Skeletal muscle satellite cell (primary cell): ENCODE data around the gene RAE1.
"Not testable (repeated sequence)": the region's sequence is repeated elsewhere in the genome, so short reads cannot be mapped to it uniquely, and the experiment has no call there.

ENCODE experiments used
- H3K27me3 ChIP-seq: 2 replicates; pipeline ENCODE4 v1.7.0; 2013; ENCODE audit warnings: low read length; ENCODE audit not compliant: control insufficient read depth, insufficient read depth
- H3K36me3 ChIP-seq: 2 replicates; pipeline ENCODE4 v1.7.0; 2013; ENCODE audit warnings: mild to moderate bottlenecking, control low read depth, low read length; ENCODE audit not compliant: insufficient read depth
- H3K4me1 ChIP-seq: 2 replicates; pipeline ENCODE4 v1.7.0; 2013; ENCODE audit warnings: low read length; ENCODE audit not compliant: control insufficient read depth, insufficient read depth
- H3K4me2 ChIP-seq: 2 replicates; pipeline ENCODE4 v1.7.0; 2013; ENCODE audit warnings: mild to moderate bottlenecking, low read length
- H3K4me3 ChIP-seq: 2 replicates; pipeline ENCODE4 v1.7.0; 2013; ENCODE audit warnings: low read length
- H3K9ac ChIP-seq: 2 replicates; pipeline ENCODE4 v1.7.0; 2013; ENCODE audit warnings: mild to moderate bottlenecking, low read depth, low read length, moderate library complexity
- H3K9me3 ChIP-seq: replicated peaks from 2 replicates; pipeline ENCODE4 v1.7.0; 2013; ENCODE audit warnings: mild to moderate bottlenecking, control low read depth, low read length

Gene RAE1

GRCh38 chr20:57329608-57330221, 21.3 kb upstream of the RAE1 start, which contains the start of gene SPO11:
Gene SPO11, plus strand, starts transcription at chr20:57329803. Its CDS starts 65 bp downstream, at chr20:57329868.
- H3K4me2 ChIP-seq, result no peak within 1 kb of the TSS
- no peak within 1 kb of the TSS for H3K9ac ChIP-seq
- H3K4me3 ChIP-seq, result no peak within 1 kb of the TSS
- no peaks in the 10 kb centered on the region for H3K4me1 ChIP-seq
- no peaks in the 10 kb centered on the region for H3K36me3 ChIP-seq
- no peaks in the 10 kb centered on the region for H3K9me3 ChIP-seq
- H3K27me3 ChIP-seq, result peaks cover 36% of the 10 kb centered on the region

DNA sequence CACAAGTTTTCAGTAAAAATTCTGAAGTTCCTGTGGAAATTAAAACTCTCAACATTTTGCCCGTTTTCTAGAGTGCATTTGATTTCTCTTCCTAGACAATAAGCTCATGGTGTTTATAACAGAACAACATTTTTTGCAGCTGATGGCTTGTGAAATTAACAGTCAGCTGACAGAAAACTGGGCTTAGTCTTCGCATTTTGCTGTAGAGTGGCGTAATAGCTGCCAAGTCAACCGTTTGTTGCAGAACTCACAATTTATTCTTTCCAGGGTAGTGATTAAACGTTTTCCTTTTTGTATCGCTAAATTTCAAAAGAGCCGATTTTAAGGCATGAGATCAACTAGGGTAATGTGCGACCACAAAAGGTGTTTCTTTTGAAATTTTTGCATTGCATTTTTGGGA, 20.1 kb upstream of the RAE1 start:
- Histone ChIP-seq H3K9me3 (no peaks in the 10 kb centered on the region), H3K4me3 (no peak overlapping the region), H3K27me3 (peaks cover 40% of the 10 kb centered on the region), H3K4me1 (no peaks in the 10 kb centered on the region), H3K4me2 (no peak overlapping the region), H3K36me3 (no peaks in the 10 kb centered on the region), H3K9ac (no peak overlapping the region)

DNA sequence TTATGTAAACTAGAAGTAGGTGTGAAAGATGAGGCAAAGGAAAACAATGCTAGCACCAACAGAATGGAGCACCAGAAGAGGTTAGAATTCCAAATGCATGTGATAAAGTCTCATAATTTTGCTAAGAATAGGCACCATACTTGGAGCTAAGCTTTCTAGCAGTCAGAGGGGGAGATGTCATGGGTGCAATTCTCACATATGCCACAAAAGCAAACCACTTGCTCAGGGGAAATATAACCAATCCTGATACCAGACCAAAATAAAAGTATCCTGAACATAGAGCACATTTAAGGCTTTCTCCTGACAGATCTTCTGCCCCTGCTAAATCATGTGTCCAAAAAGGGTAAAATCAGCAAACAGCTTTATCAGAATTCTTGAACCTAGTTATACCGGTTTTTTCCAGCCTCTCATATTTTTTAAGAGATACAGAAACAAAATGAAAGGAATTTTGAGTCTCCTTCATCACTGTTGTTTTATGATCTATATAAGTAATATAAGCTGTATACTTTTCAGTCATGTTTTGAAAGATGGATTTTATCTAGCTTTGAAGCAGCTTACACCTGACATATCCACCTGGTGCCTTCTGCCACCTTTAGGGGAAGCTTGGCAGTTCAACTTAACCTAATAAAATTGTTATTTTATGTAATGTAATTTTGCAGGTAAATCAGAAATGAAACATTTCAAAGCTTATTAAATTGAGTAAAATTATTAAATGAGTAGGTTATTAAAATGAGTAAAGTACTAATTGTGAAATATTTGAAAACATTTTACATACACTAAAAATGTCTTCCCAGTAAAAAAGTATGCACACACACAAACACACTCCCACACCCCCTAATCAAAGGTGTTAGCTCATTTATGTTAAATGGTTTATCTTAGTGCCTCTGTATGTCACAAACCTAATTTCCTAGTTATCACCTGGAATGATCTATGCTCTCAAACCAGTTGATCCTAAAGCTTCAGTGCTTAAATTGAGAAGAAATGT, 18.7 kb upstream of the RAE1 start:
- Histone ChIP-seq H3K4me3 (no peak overlapping the region), H3K9ac (no peak overlapping the region), H3K36me3 (no peaks in the 10 kb centered on the region), H3K27me3 (peaks cover 49% of the 10 kb centered on the region), H3K4me2 (no peak overlapping the region), H3K4me1 (no peaks in the 10 kb centered on the region), H3K9me3 (no peaks in the 10 kb centered on the region)

DNA sequence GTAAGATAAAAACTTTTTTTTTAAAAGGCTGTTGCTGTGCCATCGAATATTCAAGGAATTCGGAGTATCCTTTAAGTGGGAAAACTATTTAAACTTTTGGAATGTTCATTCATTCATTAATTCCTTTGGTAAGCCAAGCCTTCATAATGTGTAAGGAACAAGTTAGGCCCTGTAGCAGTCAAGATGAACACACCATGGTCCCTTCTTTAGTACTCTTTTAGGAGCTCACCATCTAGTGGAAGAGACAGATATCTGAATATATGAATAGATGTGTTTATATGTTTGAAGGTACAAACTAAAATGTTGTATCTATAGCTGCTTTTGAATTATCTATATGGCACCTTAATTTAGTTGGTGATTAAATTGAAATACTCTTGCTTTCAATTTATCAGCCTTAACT, 15.7 kb upstream of the RAE1 start:
- no peak overlapping the region for H3K9ac ChIP-seq
- H3K36me3 ChIP-seq, result no peaks in the 10 kb centered on the region
- no peaks in the 10 kb centered on the region for H3K4me1 ChIP-seq
- H3K9me3 ChIP-seq, result no peaks in the 10 kb centered on the region
- H3K4me2 ChIP-seq, result no peak overlapping the region
- H3K27me3 ChIP-seq, result peaks cover 52% of the 10 kb centered on the region
- no peak overlapping the region for H3K4me3 ChIP-seq

GRCh38 chr20:57341663-57342062, 9.4 kb upstream of the RAE1 start:
- Histone ChIP-seq H3K9me3 (no peaks in the 10 kb centered on the region), H3K9ac (no peak overlapping the region), H3K4me3 (no peak overlapping the region), H3K27me3 (peaks cover 35% of the 10 kb centered on the region), H3K4me2 (no peak overlapping the region), H3K36me3 (no peaks in the 10 kb centered on the region), H3K4me1 (no peaks in the 10 kb centered on the region)

DNA sequence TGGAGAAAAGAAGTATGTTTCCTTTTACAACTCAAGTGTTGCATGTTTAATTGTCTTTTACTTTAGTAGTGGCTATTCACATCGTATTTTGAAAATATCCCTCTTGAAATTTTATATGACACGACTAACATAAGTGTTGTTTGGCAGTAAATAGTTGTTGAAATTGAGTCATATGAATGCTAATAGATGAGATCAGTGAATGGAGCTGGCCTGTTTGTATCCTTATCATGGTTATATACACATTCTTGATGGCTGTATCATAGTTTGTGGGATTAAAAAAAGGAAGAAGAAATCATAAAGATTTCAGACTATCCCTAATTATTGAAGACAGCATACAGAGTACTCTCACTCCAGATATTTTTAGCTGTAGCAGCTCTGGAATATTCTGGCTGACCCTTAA, 8.2 kb upstream of the RAE1 start:
- H3K36me3 ChIP-seq, result no peaks in the 10 kb centered on the region
- no peaks in the 10 kb centered on the region for H3K4me1 ChIP-seq
- peaks cover 32% of the 10 kb centered on the region for H3K27me3 ChIP-seq
- H3K9ac ChIP-seq, result no peak overlapping the region
- H3K9me3 ChIP-seq, result no peaks in the 10 kb centered on the region
- H3K4me3 ChIP-seq, result no peak overlapping the region
- H3K4me2 ChIP-seq, result no peak overlapping the region

DNA sequence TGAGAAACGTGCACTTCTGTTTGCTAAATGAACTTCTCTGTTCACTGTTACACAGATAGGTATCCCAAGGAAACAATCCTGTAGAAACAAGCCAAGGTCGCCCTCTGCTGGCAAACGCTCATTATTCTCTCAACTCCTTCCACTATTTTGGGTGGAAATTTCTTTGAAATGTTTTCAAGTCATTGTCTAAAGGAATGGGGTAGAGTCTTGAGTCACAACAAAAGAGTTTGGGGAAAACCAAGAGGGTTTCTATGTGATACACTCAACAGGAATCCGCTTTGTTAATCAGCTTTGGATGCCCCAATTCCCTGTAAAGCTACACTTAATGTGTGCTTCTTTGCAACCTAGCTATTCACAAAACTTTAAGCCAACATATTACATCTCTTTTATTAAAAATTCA, 4.6 kb upstream of the RAE1 start:
- no peaks in the 10 kb centered on the region for H3K36me3 ChIP-seq
- H3K9me3 ChIP-seq, result no peaks in the 10 kb centered on the region
- H3K9ac ChIP-seq, result no peak overlapping the region
- H3K4me2 ChIP-seq, result no peak overlapping the region
- peaks cover 7% of the 10 kb centered on the region for H3K4me1 ChIP-seq
- peaks cover 18% of the 10 kb centered on the region for H3K27me3 ChIP-seq
- no peak overlapping the region for H3K4me3 ChIP-seq

GRCh38 chr20:57347393-57347792, 3.7 kb upstream of the RAE1 start:
- Histone ChIP-seq H3K4me3 (no peak overlapping the region), H3K4me1 (peaks cover 14% of the 10 kb centered on the region), H3K27me3 (peaks cover 9% of the 10 kb centered on the region), H3K36me3 (no peaks in the 10 kb centered on the region), H3K9me3 (no peaks in the 10 kb centered on the region), H3K4me2 (no peak overlapping the region), H3K9ac (no peak overlapping the region)

GRCh38 chr20:57348200-57348921, 2.7 kb upstream of the RAE1 start:
- not testable (repeated sequence) for H3K36me3 ChIP-seq, H3K9me3 ChIP-seq, H3K4me3 ChIP-seq, H3K9ac ChIP-seq, H3K27me3 ChIP-seq, H3K4me2 ChIP-seq
- H3K4me1 ChIP-seq, result peaks cover 15% of the 10 kb centered on the region

- H3K4me2 ChIP-seq, H3K9me3 ChIP-seq, H3K27me3 ChIP-seq, H3K9ac ChIP-seq, H3K4me3 ChIP-seq: not testable (repeated sequence)
- peaks cover 12% of the 10 kb centered on the region for H3K36me3 ChIP-seq
- peaks cover 15% of the 10 kb centered on the region for H3K4me1 ChIP-seq
These were observed 2.0 kb upstream of the RAE1 start for GRCh38 chr20:57348922-57349574.

DNA sequence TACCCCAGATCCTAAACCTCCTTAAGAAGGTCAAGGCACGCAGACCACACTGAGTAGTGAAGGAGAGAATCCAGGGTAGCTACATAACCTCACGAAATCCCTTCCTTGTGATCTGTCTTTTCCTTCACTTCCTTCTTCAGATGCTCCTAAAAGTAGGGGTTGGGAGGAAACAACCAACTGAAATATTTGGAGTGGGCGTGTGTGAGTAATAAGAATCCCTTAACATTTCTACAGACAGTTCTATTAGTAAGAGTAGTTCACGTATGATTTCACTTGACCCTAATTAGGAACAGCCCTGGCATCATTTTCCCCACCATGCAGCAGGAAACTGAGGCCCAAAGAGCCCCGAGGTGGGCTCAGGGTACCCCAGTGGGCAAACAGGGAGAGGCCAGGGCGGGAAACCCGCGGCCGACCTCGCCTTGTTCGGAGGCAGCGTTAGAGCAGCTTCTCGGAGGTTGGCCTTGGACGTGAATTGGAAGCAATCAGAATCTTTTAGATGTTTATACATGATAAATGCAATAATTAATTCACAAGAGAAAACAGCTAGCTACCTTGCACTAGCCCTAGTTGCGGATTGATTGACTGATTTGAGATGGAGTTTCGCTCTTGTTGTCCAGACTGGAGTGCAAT, 859 bp upstream of the RAE1 start:
- H3K4me2 ChIP-seq, result peak overlapping the region; percentile 17
- peaks cover 15% of the 10 kb centered on the region for H3K4me1 ChIP-seq
- H3K36me3 ChIP-seq, result peaks cover 22% of the 10 kb centered on the region
- H3K9ac ChIP-seq, result no peak overlapping the region
- H3K9me3 ChIP-seq, result no peaks in the 10 kb centered on the region
- no peak overlapping the region for H3K4me3 ChIP-seq
- no peaks in the 10 kb centered on the region for H3K27me3 ChIP-seq
